Uterus (tissue), 4 donors: Measurements from ENCODE around the gene TDRD9. TPM values are rescaled to one million over a fixed set of nuclear protein-coding genes. Genes with fewer than 3 reads are reported as not detected.
A peak's percentile ranks its signal among the peaks of the same experiment; 100 is the strongest.
"Not testable (repeated sequence)": the region's sequence is repeated elsewhere in the genome, so short reads cannot be mapped to it uniquely, and the experiment has no call there.

Experiments used
- DNase-seq, 2 donors: peaks; one replicate each; pipeline ENCODE4 v3.0.0-alpha.2; 2019 to 2020
- H3K27ac ChIP-seq, 2 donors: fragments of 200-600 bp; sonication (generic); 1 replicate in 1 of 2; 2 replicates in 1 of 2; pipeline ENCODE4 v1.5.1; 2016 to 2018
- H3K27me3 ChIP-seq, 2 donors: fragments of 200-600 bp; sonication (generic); one replicate each; pipeline ENCODE4 v1.5.1; 2018 to 2019; ENCODE audit warnings: control low read depth in 1 of 2
- H3K36me3 ChIP-seq, 2 donors: fragments of 200-600 bp; sonication (generic); one replicate each; pipeline ENCODE4 v1.5.1; 2019; ENCODE audit warnings: control low read depth in 1 of 2
- H3K4me1 ChIP-seq, 2 donors: fragments of 200-600 bp; sonication (generic); one replicate each; pipeline ENCODE4 v1.5.1; 2018 to 2019; ENCODE audit warnings: control low read depth in 1 of 2
- H3K4me3 ChIP-seq, 2 donors: fragments of 200-600 bp; sonication (generic); 1 replicate in 1 of 2; 2 replicates in 1 of 2; pipeline ENCODE4 v1.5.1; 2018 to 2019; ENCODE audit warnings: mild to moderate bottlenecking in 1 of 2
- H3K9me3 ChIP-seq, 2 donors: fragments of 200-600 bp; sonication (generic); one replicate each; pipeline ENCODE4 v1.5.1; 2019; ENCODE audit warnings: control low read depth in 1 of 2
- POLR2A ChIP-seq, 2 donors: fragments of 450-650 bp; IDR thresholded peaks; one replicate each; pipeline ENCODE4 v1.6.1; 2016; ENCODE audit warnings: antibody characterized with exemption in 2 of 2, mild to moderate bottlenecking in 1 of 2, moderate library complexity in 1 of 2
- intact Hi-C: fragments of 100-400 bp; cut with DNase I; formaldehyde crosslinking; loops from one replicate; pipeline ENCODE4 v1.15.1; 2023; ENCODE audit warnings: low total_unique reads
- total RNA-seq, 4 donors: library from RNA; depleted of rRNA in 3 of 4; stranded (reverse); fragments of >200 nt in 3 of 4; gene quantifications; one replicate each; pipeline versions ENCODE4 v1.1.0 to v1.2.4, GENCODE V29; 2014 to 2023
- TF ChIP-seq, protein P1 (sequence below), 4 experiments: fragments of 200-600 bp in 2 of 4; fragments of 450-650 bp in 2 of 4; sonication (generic) in 2 of 4; IDR thresholded peaks; one replicate each; pipeline ENCODE4 v1.5.1; 2016 to 2019; ENCODE audit warnings: antibody characterized with exemption in 4 of 4, mild to moderate bottlenecking in 2 of 4, moderate library complexity in 1 of 4
- donor health status: DM: yes; HTN: yes; CAD: no.

Gene TDRD9
- total RNA-seq, 4 donors from 2014 or later = 0.85 to 1.8 TPM; not detected in 2

DNA sequence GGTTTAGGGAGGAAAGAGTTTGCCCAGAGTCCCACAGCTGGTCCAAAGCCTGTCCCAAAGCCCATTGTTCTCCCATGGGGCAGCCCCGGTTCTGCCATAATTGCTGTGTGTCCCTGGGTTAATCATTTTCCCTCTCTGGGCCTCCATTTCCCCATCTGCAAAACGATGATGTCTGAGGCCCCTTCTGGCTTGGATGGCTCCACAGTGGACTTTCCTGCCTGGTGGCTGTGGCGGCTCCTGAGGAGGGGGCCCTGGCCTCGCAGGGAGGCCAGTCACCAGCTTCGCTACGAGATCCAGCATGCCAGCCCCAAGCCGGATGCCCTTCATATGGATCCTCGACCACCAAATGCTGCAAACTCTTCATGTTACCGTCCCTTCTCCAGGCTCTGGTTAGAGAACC lies 43.4 kb upstream of the TDRD9 start:
- H3K4me3 ChIP-seq = no peak overlapping the region
- no peaks in the 10 kb centered on the region for H3K27me3 ChIP-seq
- DNase-seq = no peak
- H3K4me1 ChIP-seq = peaks cover 6 to 18% of the 10 kb centered on the region in 2 donors
- TF ChIP-seq, protein P1, sequence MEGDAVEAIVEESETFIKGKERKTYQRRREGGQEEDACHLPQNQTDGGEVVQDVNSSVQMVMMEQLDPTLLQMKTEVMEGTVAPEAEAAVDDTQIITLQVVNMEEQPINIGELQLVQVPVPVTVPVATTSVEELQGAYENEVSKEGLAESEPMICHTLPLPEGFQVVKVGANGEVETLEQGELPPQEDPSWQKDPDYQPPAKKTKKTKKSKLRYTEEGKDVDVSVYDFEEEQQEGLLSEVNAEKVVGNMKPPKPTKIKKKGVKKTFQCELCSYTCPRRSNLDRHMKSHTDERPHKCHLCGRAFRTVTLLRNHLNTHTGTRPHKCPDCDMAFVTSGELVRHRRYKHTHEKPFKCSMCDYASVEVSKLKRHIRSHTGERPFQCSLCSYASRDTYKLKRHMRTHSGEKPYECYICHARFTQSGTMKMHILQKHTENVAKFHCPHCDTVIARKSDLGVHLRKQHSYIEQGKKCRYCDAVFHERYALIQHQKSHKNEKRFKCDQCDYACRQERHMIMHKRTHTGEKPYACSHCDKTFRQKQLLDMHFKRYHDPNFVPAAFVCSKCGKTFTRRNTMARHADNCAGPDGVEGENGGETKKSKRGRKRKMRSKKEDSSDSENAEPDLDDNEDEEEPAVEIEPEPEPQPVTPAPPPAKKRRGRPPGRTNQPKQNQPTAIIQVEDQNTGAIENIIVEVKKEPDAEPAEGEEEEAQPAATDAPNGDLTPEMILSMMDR (IDR thresholded peaks at IDR 0.05) = no peak
- no peak for TF ChIP-seq POLR2A (IDR thresholded peaks at IDR 0.05)
- H3K27ac ChIP-seq = no peak overlapping the region
- no peaks in the 10 kb centered on the region for H3K9me3 ChIP-seq
- H3K36me3 ChIP-seq = no peaks in the 10 kb centered on the region
- intact Hi-C loops = no loop called here

DNA sequence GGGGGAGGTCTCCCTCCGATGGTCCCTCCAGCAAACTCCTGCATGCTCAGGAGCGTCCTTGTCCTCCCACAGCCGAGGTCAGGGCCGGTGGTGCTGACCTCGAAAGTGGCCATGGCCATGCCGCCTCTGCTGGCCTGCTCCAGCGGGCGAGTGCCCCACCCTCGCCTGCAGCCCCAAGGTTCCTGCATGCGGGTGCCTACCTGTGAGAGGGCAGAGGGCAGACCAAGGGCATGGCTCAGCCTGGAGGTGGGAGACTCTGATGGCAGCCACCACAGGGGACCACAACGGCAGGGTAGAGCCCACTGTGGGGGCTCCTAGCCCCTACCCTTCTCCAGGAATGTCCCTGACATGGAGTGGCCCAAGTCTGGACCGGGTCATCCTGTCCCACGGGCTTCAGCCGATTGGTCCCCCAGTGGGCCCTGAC lies 42.7 kb upstream of the TDRD9 start:
- no peaks in the 10 kb centered on the region for H3K9me3 ChIP-seq
- H3K27ac ChIP-seq = no peak overlapping the region
- no peak for TF ChIP-seq POLR2A (IDR thresholded peaks at IDR 0.05)
- TF ChIP-seq, protein P1 (IDR thresholded peaks at IDR 0.05) = no peak
- DNase-seq = no peak
- no peaks in the 10 kb centered on the region for H3K36me3 ChIP-seq
- H3K4me3 ChIP-seq = no peak overlapping the region
- intact Hi-C loops = no loop called here
- H3K27me3 ChIP-seq = no peaks in the 10 kb centered on the region
- peaks cover 3 to 12% of the 10 kb centered on the region in 2 donors for H3K4me1 ChIP-seq

DNA sequence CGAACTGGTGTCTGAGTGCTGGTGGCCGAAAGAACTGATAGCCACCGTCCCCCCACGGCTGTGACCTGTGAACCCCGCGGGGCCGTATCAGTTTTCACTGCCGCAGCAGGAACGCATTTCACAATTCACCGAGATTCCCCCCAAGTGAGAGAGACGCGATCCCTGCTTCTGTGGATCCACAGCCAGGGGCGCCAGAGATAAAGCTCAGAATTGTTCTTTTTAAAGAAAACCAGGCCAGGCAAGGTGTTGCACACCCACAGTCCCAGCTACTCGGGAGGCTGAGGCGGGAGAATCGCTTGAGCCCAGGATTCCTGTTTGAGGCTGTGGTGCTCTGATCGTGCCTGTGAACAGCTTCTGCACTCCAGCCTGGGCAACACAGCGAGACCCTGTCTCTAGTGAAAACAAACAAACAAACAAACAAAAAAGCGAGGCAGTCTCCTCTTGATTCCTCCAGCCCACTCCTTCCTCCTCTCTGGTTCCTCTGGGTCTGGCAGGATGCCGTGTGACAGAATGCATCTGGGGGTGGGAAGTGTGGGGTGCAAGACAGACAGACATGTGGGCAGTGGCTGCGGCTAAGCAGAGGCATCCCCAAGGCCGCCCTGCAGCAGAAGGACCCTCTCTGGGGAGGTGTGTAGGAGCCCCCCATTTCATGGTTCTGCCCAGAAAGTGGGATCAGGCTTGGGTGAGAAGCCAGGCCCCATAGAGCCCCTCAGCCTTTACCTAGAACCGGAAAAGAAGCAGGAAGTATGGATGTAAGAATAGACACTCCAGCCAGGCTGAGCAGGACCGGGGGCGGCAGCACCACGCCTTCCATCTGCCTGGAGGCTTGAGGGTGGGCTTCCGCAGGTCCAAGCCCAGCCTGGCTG lies 41.7 kb upstream of the TDRD9 start:
- Histone ChIP-seq H3K27me3 (no peaks in the 10 kb centered on the region), H3K27ac (no peak overlapping the region), H3K4me3 (no peak overlapping the region), H3K9me3 (no peaks in the 10 kb centered on the region), H3K4me1 (peaks cover 0 to 9% of the 10 kb centered on the region in 2 donors), H3K36me3 (no peaks in the 10 kb centered on the region)
- intact Hi-C loops = no loop called here
- DNase-seq = no peak
- TF ChIP-seq, protein P1 (IDR thresholded peaks at IDR 0.05) = peak in 1 of 4 experiments; percentile 28
- TF ChIP-seq POLR2A (IDR thresholded peaks at IDR 0.05) = no peak

DNA sequence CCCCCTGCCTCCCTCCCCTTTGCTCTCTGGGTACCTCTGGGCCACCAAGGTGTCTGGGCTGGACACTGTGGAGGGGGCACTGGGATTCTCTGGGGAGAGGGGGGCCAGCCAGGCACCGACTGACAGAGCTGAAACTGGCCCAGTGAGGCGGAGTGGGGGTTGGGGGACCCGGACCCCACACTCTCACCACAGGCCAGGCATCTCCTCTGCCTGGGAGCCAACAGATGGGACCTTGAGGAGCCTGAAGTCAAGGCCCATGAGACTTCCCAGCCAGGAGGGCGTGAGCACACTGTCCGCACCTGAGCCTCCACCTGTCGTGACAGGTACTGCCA lies 41.1 kb upstream of the TDRD9 start:
- no peak for DNase-seq
- no peak for TF ChIP-seq POLR2A (IDR thresholded peaks at IDR 0.05)
- TF ChIP-seq, protein P1 (IDR thresholded peaks at IDR 0.05) = no peak
- no peaks in the 10 kb centered on the region for H3K27me3 ChIP-seq
- intact Hi-C loops = no loop called here
- H3K36me3 ChIP-seq = no peaks in the 10 kb centered on the region
- H3K4me1 ChIP-seq = peaks cover 0 to 9% of the 10 kb centered on the region in 2 donors
- no peak overlapping the region for H3K27ac ChIP-seq
- H3K9me3 ChIP-seq = no peaks in the 10 kb centered on the region
- no peak overlapping the region for H3K4me3 ChIP-seq

DNA sequence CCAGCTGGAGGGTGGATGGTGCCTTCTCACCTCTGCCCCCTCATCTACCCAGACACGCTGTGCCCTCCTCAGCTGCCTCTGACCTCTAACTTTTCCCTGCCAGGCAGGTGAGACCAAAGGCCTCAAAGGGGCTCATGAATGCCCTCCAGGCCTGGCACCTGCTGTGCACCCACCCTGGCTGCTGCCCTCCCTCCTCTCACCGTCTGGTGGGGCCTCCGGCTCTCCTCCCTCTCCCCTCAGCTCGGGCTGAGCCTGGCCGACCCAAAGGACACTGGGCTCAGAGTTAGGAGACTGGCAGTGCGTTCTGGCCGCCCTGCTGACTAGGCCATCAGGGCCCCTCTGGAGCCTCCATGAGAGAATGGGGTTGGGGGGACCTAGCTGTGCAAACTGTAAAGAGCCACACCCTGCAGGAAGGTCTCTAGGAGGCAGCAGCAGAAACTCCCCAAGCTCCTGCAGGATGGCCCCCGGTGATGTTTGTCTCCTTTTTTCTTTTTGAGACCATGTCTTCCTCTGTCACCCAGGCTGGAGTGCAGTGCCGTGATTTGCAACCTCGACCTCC lies 40.6 kb upstream of the TDRD9 start:
- H3K27ac ChIP-seq = no peak overlapping the region
- DNase-seq = no peak
- no peaks in the 10 kb centered on the region for H3K36me3 ChIP-seq
- H3K9me3 ChIP-seq = no peaks in the 10 kb centered on the region
- intact Hi-C loops = no loop called here
- no peak overlapping the region for H3K4me3 ChIP-seq
- TF ChIP-seq POLR2A (IDR thresholded peaks at IDR 0.05) = no peak
- TF ChIP-seq, protein P1 (IDR thresholded peaks at IDR 0.05) = no peak
- peaks cover 0 to 4% of the 10 kb centered on the region in 2 donors for H3K4me1 ChIP-seq
- no peaks in the 10 kb centered on the region for H3K27me3 ChIP-seq

DNA sequence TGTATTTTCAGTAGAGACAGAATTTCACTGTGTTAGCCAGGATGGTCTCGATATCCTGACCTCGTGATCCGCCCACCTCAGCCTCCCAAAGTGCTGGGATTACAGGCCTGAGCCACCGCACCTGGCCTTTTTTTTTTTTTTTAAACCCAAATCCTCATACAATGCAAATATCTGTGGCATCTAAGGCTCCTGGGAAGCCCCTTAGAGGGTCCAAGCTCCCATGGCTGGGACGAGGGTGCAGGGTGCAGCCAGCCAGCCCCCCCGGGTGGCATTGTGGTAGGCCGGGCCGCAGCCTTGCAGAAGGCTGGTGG lies 39.3 kb upstream of the TDRD9 start:
- H3K4me1 ChIP-seq, DNase-seq, H3K27me3 ChIP-seq, H3K4me3 ChIP-seq, intact Hi-C loops, H3K36me3 ChIP-seq, H3K27ac ChIP-seq, H3K9me3 ChIP-seq: not testable (repeated sequence)
